ENCODE measurements around the gene CLSTN2.

- TF ChIP-seq CTCF (IDR thresholded peaks at IDR 0.05) (no peak), POLR2AphosphoS5 (IDR thresholded peaks at IDR 0.05; ENCODE audit: insufficient read depth in 1 of 2, low read depth in 1 of 2) (no peak), POLR2A (IDR thresholded peaks at IDR 0.05) (no peak)
These were observed 594.1 kb downstream of the CLSTN2 start for GRCh38 chr3:140529096-140529495.

All from vagina (tissue), 2 donors.